HG03064 (cell line): ENCODE measurements around the gene MSI2.

ENCODE experiments used
- ATAC-seq: cut with Tn5 transposase; IDR thresholded peaks from one replicate; pipeline ENCODE4 v1.9.1; 2021; ENCODE audit warnings: low read depth; ENCODE audit not compliant: unreplicated experiment

Gene MSI2

GRCh38 chr17:57313097-57313835 lies 56.9 kb downstream of the MSI2 start:
- no peak for ATAC-seq

DNA sequence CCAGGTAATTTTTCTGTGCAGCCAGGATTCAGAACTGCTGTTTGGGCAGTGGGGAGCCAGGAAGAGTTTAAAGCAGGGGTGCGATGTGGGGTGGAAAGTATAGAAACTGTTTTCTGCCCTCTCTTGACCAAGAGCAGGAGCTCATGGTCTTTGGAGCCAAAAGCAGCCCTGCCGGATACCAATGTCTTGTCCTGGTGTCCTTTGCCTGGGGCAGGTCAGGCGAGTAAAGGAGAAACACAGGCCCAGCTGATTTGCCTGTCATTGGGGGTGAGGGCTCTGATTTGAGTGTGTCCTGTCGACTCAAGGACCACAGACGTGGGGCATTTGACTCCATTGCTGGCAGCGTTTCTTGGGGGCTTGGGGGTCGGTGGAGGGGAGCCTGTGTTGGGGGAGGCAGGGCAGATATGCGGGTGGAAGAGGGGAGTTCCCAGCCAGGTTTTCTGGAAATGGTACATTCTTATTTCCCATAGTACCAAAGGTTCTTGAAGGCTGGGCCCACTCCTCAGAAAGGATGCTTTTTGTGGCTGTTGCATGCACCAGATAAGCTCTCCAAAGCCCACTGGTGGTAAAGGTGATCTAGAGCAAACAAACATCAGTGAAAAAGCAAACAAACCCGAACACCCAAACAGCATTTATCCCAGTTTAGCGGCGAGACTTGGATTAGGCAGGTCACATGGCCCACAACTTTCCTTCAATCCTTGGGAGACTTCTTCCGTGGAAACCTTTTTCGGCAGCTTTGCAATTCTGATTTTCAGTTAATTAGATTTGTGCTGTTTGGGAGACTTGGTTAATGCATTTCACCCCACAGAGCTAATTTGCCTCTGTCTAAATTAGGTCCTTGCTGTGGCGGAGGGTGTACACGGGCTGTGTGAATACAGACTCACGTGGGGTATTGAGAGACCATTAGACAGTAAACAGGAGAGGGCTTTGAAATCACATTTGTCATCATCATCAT lies 59.0 kb downstream of the MSI2 start:
- no peak for ATAC-seq

- no peak for ATAC-seq
Observed at GRCh38 chr17:57316361-57316760, 60.0 kb downstream of the MSI2 start.

DNA sequence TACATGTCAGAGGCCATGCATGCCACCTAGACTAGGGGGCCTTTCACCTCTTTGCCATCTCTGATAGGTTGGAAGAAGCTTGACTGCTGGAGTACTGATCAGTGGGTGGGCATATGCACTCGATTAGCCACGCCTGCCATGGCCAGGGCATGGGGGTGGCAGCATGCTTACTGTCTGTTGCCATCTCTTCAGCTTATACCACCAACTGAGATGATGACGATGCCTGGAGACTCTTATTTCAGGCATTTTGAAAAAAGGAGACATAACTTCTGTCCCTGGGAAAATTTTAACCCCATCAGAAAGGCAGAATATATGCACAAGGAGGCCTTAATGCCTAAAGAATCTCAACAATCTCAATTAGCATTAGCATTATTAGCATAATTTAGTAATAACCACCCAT lies 60.8 kb downstream of the MSI2 start:
- no peak for ATAC-seq

DNA sequence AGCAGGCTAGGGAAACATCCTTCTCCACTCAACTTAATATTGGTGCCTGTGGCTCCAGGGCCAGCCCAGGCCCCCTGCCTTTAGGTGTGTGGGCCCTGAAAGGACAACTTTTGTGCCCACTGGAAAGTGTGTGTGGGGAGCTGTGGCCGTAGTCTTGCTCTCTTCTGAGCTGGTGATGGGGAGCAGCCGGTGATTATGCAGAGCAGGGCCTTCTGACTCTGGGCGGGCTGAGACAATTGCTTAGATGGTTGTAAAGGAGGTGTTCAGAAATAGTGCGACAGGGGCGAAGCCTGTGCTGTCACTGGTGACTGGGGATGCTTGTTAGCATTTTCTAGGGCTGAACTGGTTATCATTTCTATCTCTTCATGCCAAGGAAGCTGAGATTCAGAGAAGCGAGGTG lies 62.6 kb downstream of the MSI2 start:
- ATAC-seq, result no peak

DNA sequence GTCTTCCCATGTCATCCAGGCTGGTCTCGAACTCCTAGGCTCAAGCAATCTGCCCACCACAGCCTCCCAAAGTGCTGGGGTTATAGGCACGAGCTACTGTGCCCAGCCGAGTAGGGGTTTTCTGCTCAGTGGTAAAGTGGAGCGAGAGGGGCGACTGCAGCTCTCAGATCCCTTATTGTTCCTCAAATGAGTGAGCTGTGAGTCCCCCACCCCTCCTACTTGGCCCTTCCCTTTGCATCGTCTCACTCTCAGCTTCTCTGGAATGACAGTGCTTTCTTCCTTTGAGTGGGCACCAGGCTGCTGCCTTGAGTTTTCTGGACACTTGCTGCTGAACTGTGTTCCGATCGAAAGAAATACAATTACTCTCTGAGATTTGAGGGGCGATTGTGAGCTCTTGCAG lies 63.5 kb downstream of the MSI2 start:
- no peak for ATAC-seq

DNA sequence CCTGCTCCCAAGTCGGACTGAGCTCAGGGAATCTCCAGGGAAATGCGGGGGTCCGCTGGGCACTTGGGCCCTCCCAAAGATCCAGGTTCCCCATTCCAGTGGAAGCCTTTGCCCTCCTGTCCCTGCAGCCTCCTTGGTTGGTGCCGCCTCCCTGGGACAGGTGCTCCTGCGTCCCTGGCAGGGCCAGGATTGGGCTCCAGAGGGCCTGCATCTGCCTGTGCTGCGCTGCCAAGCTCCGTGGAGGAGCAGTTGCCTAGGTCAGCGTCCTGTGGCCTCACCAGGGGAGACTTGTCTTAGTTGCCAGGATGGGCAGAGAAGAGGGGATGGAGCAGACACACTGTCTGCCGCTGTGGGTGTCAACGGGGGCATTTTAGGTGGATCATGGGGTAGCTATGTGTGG lies 67.1 kb downstream of the MSI2 start:
- no peak for ATAC-seq

DNA sequence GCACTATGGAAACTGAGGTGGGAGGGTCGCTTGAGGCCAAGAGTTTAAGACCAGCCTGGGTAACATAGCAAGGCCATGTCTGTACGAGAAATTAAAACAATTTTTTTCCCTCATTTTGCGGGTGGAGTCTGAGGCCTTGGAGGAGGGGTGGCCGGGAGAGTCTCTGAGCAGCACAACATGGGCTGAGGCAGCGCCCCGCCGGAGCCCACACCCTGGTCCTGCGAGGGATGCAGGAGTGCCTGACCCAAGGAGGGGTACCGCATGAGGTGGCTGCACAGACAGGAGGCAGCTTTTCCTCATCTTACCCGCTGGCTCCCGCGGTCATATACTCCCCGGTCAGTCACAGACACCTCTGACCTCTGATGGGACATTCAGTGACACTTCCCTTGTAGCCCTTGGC lies 67.7 kb downstream of the MSI2 start:
- ATAC-seq, result no peak

DNA sequence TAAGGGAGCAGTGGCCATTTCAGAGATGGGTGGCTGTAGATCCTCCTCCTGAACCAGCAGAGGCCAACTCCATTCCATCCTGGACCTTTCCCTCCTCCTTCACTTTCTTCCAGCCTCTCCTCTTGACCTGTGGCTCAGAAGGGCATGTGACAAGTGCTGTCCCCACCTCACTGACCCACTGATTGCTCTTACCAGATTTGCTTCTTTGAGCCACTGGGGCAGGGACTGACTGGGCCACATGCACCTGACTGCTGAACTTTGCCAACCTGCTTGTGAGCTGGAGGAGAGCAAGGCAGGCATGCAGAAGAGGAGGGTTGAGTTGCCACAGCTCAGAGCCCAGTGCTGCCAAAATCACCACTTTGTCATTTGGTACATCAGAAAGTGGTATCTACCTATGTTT lies 68.3 kb downstream of the MSI2 start:
- no peak for ATAC-seq

DNA sequence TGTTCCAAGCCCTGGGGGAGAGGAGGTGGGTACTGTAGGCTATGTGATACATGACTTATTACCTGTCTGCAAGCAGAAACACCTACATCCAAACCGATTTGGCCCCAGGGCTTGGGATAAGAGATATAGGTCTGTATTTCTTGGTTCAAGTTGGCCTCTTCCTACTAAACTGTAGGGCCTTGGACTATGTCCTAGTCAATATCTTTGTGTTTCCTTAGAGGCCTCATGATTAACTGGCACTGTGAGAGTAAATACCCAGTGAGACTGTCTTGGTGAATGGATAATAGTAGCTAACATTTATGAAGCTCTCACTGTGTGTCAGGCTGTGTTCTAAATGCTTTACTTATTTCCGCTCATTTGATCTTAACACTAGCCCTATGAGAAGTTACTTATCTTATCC lies 70.0 kb downstream of the MSI2 start:
- ATAC-seq, result no peak

DNA sequence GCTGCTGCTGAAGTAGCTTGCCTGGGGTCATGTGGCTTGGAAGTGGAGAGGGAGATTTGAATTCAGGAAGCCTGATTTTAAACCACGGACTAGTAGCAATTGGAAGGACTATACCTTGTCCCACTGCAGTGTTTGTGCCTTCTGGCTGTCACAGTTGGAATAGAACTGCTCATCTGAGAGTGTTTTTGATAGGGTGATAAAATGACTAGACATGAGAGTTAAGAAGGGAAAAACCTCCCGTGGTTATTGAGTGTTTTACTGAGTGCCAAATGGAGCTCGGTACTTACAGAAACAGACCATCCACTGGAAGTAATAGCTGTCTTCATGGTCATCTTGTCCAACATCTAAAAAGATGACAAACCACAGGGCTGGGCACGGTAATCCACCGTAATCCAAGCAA lies 70.4 kb downstream of the MSI2 start:
- ATAC-seq, result no peak

DNA sequence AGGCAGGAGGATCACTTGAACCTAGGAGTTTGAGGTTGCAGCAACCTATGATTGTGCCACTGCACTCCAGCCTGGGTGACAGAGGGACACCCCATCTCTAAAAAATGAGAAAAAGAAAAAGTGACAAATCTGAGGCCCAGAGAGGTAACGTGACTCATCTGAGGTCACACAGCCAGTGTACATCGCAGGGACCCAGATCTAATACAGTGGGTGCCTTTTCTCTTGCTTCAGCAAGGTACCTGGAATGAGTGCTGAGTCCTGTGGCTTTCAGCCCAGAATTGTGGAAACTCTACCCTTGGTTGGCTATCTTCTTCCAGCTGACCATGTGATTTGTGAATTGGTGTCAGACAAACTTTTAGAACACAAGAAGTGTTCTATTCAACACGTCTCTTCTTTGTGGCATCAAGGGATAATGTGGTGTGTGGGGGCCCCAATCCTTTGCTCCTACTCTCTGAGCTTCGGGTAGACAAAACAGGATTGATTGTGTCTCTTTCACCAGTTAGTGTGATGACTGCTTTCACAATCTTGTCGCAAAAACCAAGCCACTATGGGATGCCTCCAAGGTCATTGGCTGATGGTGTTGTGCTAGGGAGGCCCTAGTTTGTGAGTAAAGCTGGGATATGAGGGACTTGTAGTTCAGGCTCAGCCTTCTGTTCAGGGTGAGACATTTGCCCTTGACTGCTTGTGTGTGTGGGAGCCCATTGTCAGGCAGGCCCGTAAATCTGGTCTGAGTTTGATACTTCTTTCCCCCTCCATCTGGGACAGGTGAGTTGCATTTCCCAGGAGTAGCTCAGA lies 71.0 kb downstream of the MSI2 start:
- ATAC-seq, result no peak

DNA sequence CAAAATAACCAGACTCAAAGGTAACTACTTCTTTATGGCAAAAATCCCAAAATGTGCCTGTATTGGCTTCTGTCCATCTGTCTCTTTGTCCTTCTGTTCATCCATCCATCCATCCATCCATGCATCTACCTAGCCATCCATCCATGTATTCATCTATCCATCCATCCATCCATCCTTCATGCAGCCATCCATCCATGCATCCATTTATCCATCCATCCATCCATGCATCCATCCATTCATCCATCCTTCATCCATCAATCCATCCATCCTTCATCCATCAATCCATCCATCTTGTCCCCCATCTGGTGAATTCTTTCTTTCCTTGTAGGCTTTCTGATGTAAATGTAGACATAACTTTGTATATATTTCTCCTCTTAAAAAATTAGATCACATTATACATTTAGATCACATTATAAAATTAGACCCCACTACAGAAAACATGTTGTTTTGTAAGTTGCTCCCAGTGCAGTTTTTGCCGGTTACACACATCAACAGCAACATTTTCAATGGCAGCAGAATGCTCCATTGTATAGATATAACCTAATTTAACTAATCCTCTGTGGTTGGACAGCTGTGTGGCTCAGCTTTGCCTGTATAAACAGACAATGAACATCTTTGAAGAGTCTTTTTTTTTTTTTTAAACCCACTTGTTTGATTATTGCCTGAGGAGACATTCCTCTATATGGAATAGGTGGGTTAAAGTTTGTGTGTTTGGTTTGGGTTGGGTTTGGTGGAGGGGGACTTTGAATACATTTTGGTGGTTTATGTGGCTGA lies 72.0 kb downstream of the MSI2 start:
- ATAC-seq, result no peak

GRCh38 chr17:57329380-57330214 lies 73.3 kb downstream of the MSI2 start:
- ATAC-seq, result no peak

GRCh38 chr17:57330587-57330986 lies 74.3 kb downstream of the MSI2 start:
- ATAC-seq, result no peak

- no peak for ATAC-seq
Observed at GRCh38 chr17:57331423-57331822, 75.1 kb downstream of the MSI2 start.

- ATAC-seq, result no peak
Observed at GRCh38 chr17:57332501-57332900, 76.2 kb downstream of the MSI2 start.

GRCh38 chr17:57335195-57335792 lies 79.0 kb downstream of the MSI2 start:
- no peak for ATAC-seq

DNA sequence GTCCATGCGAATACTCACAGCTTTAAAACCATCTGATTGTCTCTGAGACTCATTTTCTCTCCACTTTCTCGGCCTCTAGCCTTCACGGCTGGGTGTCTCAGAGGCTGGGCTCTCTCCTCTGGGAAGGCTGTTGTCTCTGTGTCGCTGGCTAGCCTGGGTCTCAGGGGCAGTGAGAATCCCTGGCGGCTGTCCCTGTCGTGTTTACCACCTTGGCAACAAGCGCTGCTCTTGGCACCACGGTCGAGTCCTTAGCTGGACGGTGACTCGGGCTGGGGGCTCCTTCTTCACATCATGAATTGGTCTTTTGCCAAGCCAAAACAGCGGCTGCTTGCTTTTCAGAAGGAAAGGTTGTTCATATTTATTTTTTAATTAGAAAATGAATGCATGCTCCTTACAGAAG lies 81.1 kb downstream of the MSI2 start:
- no peak for ATAC-seq
